Trophoblast cell (in vitro differentiated cells and primary cell): ENCODE data around the gene ARF6.
A peak's percentile ranks its signal among the peaks of the same experiment; 100 is the strongest.
"Not testable (repeated sequence)": the region's sequence is repeated elsewhere in the genome, so short reads cannot be mapped to it uniquely, and the experiment has no call there.

Experiments
- DNase-seq, 2 donors: peaks; one replicate each; pipeline ENCODE4 v3.0.0-alpha.2; 2016
- H2AFZ ChIP-seq: 2 replicates; pipeline ENCODE4 v1.6.1; 2013; ENCODE audit warnings: low read length, moderate library complexity, mild to moderate bottlenecking; ENCODE audit not compliant: insufficient read depth, poor library complexity
- H2AK5ac ChIP-seq: 2 replicates; pipeline ENCODE4 v1.6.1; 2013; ENCODE audit warnings: mild to moderate bottlenecking, low read length
- H2BK120ac ChIP-seq: 2 replicates; pipeline ENCODE4 v1.6.1; 2013; ENCODE audit warnings: low read length, mild to moderate bottlenecking, moderate library complexity; ENCODE audit not compliant: insufficient read depth, poor library complexity
- H2BK12ac ChIP-seq: 2 replicates; pipeline ENCODE4 v1.6.1; 2013; ENCODE audit warnings: mild to moderate bottlenecking, low read length, moderate library complexity
- H2BK5ac ChIP-seq: 2 replicates; pipeline ENCODE4 v1.6.1; 2013; ENCODE audit warnings: low read length, low read depth, moderate library complexity, mild to moderate bottlenecking; ENCODE audit not compliant: poor library complexity
- H3K14ac ChIP-seq: 2 replicates; pipeline ENCODE4 v1.6.1; 2013; ENCODE audit warnings: mild to moderate bottlenecking, low read length
- H3K18ac ChIP-seq: 2 replicates; pipeline ENCODE4 v1.6.1; 2013; ENCODE audit warnings: mild to moderate bottlenecking, low read length
- H3K23ac ChIP-seq: 2 replicates; pipeline ENCODE4 v1.6.1; 2013; ENCODE audit warnings: low read length
- H3K27ac ChIP-seq: 2 replicates; pipeline ENCODE4 v1.5.1; 2013; ENCODE audit warnings: low read depth, mild to moderate bottlenecking, inconsistent platforms, low read length, moderate library complexity
- H3K27me3 ChIP-seq: 2 replicates; pipeline ENCODE4 v1.6.1; 2013; ENCODE audit warnings: inconsistent platforms, mild to moderate bottlenecking, low read length, moderate library complexity; ENCODE audit not compliant: insufficient read depth
- H3K36me3 ChIP-seq, 2 experiments: 1 replicate in 1 of 2; 2 replicates in 1 of 2; pipeline ENCODE4 v1.6.1; 2013; ENCODE audit warnings: low read length in 2 of 2, mild to moderate bottlenecking in 2 of 2, moderate library complexity in 1 of 2; ENCODE audit not compliant: insufficient read depth in 2 of 2, control insufficient read depth in 1 of 2
- H3K4ac ChIP-seq: 2 replicates; pipeline ENCODE4 v1.6.1; 2013; ENCODE audit warnings: low read depth, mild to moderate bottlenecking, low read length, moderate library complexity
- H3K4me1 ChIP-seq, 2 experiments: 1 replicate in 1 of 2; 2 replicates in 1 of 2; pipeline ENCODE4 v1.6.1; 2013; ENCODE audit warnings: low read length in 2 of 2, mild to moderate bottlenecking in 2 of 2, moderate library complexity in 1 of 2; ENCODE audit not compliant: insufficient read depth in 2 of 2, control insufficient read depth in 1 of 2
- H3K4me2 ChIP-seq: 2 replicates; pipeline ENCODE4 v1.6.1; 2013; ENCODE audit warnings: inconsistent platforms, mild to moderate bottlenecking, low read length, moderate library complexity
- H3K4me3 ChIP-seq: 2 replicates; pipeline ENCODE4 v1.5.1; 2013; ENCODE audit warnings: mild to moderate bottlenecking, low read depth, low read length, inconsistent platforms
- H3K79me1 ChIP-seq: one replicate; pipeline ENCODE4 v1.6.1; 2013; ENCODE audit warnings: low read length
- H3K79me2 ChIP-seq: 2 replicates; pipeline ENCODE4 v1.6.1; 2013; ENCODE audit warnings: low read length, mild to moderate bottlenecking; ENCODE audit not compliant: control insufficient read depth, insufficient read depth, poor library complexity
- H3K9ac ChIP-seq: 2 replicates; pipeline ENCODE4 v1.6.1; 2013; ENCODE audit warnings: mild to moderate bottlenecking, low read length
- H3K9me3 ChIP-seq: 2 replicates; pipeline ENCODE4 v1.6.1; 2013; ENCODE audit warnings: low read depth, mild to moderate bottlenecking, control low read depth, inconsistent platforms, low read length; ENCODE audit not compliant: insufficient read depth
- H4K12ac ChIP-seq: 2 replicates; pipeline ENCODE4 v1.6.1; 2013; ENCODE audit warnings: low read depth, mild to moderate bottlenecking, low read length, moderate library complexity
- H4K8ac ChIP-seq: 2 replicates; pipeline ENCODE4 v1.6.1; 2013; ENCODE audit warnings: low read depth, mild to moderate bottlenecking, low read length, moderate library complexity
- H4K91ac ChIP-seq: one replicate; pipeline ENCODE4 v1.6.1; 2013; ENCODE audit warnings: low read depth, mild to moderate bottlenecking, low read length, moderate library complexity
- WGBS: extraction: QIAGEN DNeasy Blood & Tissue Kit; methylation state at CpG from one replicate; pipeline ENCODE4 v1.1.7; 2013; ENCODE audit warnings: missing lambda C conversion rate; ENCODE audit not compliant: insufficient read length, insufficient coverage; ENCODE audit errors: extremely low coverage; 5-methylcytosine and 5-hydroxymethylcytosine counted together

The ARF6 gene

GRCh38 chr14:49936246-49936645 is 43.4 kb downstream of the ARF6 start:
- not testable (repeated sequence) for H2AK5ac ChIP-seq, H3K23ac ChIP-seq, H3K4me3 ChIP-seq, H3K9me3 ChIP-seq, H3K79me2 ChIP-seq, H3K9ac ChIP-seq, H4K8ac ChIP-seq, H2BK120ac ChIP-seq, DNase-seq, H3K4ac ChIP-seq, H3K14ac ChIP-seq, H3K18ac ChIP-seq, H3K27me3 ChIP-seq, H3K4me1 ChIP-seq, H2AFZ ChIP-seq, H4K91ac ChIP-seq, H3K27ac ChIP-seq, H3K36me3 ChIP-seq, H2BK5ac ChIP-seq, H3K4me2 ChIP-seq, H3K79me1 ChIP-seq, H4K12ac ChIP-seq
- WGBS, result no CpG with 5 or more reads among the region's 2 CpGs
- H2BK12ac ChIP-seq, result peak overlapping the region; percentile 49

GRCh38 chr14:49936882-49937281 is 44.0 kb downstream of the ARF6 start:
- not testable (repeated sequence) for H3K27me3 ChIP-seq, H4K91ac ChIP-seq, H3K14ac ChIP-seq, H3K4me1 ChIP-seq, H2BK5ac ChIP-seq, DNase-seq, H2BK120ac ChIP-seq, H4K8ac ChIP-seq, H2AFZ ChIP-seq, H2BK12ac ChIP-seq, H3K9ac ChIP-seq, H3K79me1 ChIP-seq, H3K18ac ChIP-seq, H3K27ac ChIP-seq, H4K12ac ChIP-seq, H3K4me3 ChIP-seq, H3K79me2 ChIP-seq, H3K9me3 ChIP-seq, H3K36me3 ChIP-seq, H3K4ac ChIP-seq, H3K23ac ChIP-seq, H3K4me2 ChIP-seq, H2AK5ac ChIP-seq
- no CpG with 5 or more reads among the region's 5 CpGs for WGBS

DNA sequence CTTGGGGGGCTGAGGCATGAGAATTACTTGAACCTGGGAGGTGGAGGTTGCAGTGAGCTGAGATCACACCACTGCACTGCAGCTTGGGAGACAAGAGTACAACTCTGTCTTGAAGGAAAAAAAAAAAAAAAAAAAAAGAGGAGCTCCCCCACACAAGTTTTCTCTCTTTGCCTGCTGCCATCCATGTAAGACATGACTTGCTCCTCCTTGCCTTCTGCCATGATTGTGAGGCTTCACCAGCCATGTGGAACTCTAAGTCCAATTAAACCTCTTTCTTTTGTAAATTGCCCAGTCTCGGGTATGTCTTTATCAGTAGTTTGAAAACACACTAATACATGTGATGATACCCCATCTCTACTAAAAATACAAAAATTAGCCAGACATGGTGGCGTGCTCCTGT is 46.3 kb downstream of the ARF6 start:
- H2BK120ac ChIP-seq, H3K79me1 ChIP-seq, H3K79me2 ChIP-seq, H2BK5ac ChIP-seq, H2AK5ac ChIP-seq, H3K4me3 ChIP-seq, H2BK12ac ChIP-seq, H3K27me3 ChIP-seq, H2AFZ ChIP-seq, H3K36me3 ChIP-seq, H4K91ac ChIP-seq, H4K12ac ChIP-seq, H3K18ac ChIP-seq, H3K9ac ChIP-seq, DNase-seq, H3K4me2 ChIP-seq, H3K4ac ChIP-seq, H3K23ac ChIP-seq, H3K9me3 ChIP-seq, H3K14ac ChIP-seq, H3K4me1 ChIP-seq, H4K8ac ChIP-seq, H3K27ac ChIP-seq: not testable (repeated sequence)
- no CpG with 5 or more reads among the region's 2 CpGs for WGBS

DNA sequence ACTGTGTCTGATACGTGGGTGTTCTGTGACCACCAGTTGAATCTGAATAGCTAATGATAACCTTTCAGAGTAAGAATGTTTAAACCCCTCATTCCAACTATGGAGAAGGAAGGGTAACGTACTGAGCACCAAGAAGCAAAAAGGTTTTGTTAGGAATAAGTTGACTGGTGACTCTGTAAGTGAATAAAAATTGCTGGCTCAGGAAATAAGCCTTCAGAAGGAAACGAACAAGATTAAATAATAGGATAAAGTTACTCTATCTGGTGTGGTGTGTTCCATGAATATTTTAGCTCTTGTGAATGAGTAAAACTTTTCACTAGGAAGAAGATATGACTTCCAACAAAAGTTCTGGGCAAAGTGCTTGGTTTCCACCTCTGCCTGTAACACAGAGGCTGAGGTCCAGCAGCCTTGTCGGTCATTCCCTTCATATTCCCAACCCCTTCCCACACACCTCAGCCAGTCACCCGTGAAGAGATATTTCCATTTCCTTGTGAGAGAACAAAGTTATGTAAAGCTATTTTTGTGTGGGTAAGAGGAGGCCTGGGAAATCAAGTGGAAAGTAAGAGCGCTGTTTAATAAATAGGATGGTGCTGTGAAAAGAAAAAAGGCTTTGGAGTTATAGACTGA is 47.1 kb downstream of the ARF6 start:
- H4K8ac ChIP-seq, result no peak overlapping the region
- H3K18ac ChIP-seq, result no peak overlapping the region
- no peak overlapping the region for H3K27ac ChIP-seq
- H3K23ac ChIP-seq, result no peak overlapping the region
- no peak overlapping the region for H3K4ac ChIP-seq
- H3K79me1 ChIP-seq, result peaks cover 7% of the 10 kb centered on the region
- H3K9ac ChIP-seq, result no peak overlapping the region
- no peaks in the 10 kb centered on the region for H3K79me2 ChIP-seq
- H2BK5ac ChIP-seq, result peak overlapping the region; percentile 49
- H2BK12ac ChIP-seq, result peak overlapping the region; percentile 95
- no peak overlapping the region for H3K4me2 ChIP-seq
- H3K14ac ChIP-seq, result peak overlapping the region; percentile 70
- no peak overlapping the region for H2AK5ac ChIP-seq
- H3K9me3 ChIP-seq, result peaks cover 4% of the 10 kb centered on the region
- no peak overlapping the region for H2AFZ ChIP-seq
- DNase-seq, result no peak
- no peak overlapping the region for H3K4me3 ChIP-seq
- no peak overlapping the region for H4K12ac ChIP-seq
- no CpG with 5 or more reads among the region's 6 CpGs for WGBS
- no peak overlapping the region for H4K91ac ChIP-seq
- peak overlapping the region; percentile 91 for H2BK120ac ChIP-seq
- peaks cover 0 to 2% of the 10 kb centered on the region in 2 experiments for H3K36me3 ChIP-seq
- H3K4me1 ChIP-seq, result peaks cover 0 to 2% of the 10 kb centered on the region in 2 experiments
- no peaks in the 10 kb centered on the region for H3K27me3 ChIP-seq
